ENCODE data around the gene C4orf50.
"Not testable (repeated sequence)": the region's sequence is repeated elsewhere in the genome, so short reads cannot be mapped to it uniquely, and the experiment has no call there.

Gene C4orf50

DNA sequence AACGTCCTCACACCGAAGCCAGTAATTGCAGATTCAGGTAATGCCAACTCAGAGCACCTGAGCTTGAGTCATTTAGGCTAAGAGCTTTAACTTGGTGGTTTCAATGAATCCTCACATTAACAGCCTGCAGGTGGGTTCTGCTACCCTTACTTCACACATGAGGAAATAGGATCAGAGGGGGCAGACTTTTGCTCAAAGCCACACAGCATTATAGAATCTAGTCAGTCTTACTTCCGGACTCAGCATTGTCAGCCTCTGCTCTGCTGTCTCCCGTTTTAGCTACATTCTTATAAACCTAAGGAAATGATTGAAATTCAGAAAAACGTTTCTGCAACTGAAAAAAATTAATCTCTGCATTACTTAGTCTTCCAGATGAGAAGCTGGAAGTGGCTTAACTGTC, 6.0 kb downstream of the C4orf50 start:
- no peak for DNase-seq

DNA sequence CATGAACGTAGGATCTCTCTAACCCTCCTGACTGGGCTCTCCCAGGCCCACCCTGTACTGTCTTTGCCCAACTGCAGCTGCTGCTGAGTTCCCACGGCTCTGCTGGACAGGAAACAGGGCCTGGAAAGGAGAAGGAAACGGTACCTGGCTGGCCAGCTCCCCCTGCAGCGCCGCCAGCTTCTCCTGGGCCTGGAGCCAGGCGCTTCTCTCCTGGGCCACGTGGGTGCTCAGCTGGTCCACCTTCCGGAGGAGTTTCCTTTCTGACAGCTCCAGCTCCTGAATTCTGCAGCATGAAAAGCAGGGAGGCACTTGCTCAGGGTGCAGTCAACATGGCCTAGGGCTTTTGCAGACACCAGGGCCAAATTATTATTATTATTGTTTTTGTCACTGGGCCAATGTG, 6.5 kb downstream of the C4orf50 start:
- no peak for DNase-seq

DNA sequence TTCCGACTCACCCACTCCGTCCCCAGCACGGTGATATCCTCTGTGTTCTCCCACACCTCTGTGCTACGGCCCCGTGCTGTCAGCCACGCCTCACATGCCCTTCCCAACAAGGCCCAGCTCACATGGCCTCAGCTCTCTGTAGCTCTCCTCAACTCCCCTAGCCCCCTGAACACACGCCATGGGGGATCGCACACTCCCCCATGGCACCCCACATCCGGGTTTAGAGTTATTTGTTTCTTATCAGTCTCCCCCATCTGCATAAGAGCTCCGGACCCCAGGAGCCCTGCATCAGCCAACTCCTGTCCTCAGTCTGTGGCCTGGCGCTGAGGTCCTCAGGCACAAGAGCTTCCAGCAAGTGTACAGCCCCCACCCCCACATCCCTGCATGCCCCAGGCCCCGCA, 7.0 kb downstream of the C4orf50 start:
- DNase-seq, result no peak

DNA sequence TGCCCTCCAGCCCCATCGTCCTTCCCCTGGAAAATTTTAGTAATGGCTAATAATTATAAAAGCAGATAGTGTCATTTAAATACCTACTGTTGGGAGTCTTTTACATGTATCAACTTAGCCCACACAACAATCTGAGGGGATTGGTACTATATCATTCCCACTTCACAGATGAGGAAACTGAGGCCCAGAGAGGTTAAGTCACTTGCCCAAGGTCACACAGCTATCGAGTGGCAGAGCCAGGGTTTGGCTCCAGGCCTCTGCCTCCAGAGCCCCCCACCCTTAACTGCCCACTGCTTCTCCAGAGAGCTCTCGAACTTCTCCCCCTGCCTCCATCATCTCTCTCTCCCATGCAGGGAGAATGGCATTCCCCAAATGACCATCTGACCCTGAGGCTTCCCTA, 7.4 kb downstream of the C4orf50 start:
- DNase-seq, result no peak

DNA sequence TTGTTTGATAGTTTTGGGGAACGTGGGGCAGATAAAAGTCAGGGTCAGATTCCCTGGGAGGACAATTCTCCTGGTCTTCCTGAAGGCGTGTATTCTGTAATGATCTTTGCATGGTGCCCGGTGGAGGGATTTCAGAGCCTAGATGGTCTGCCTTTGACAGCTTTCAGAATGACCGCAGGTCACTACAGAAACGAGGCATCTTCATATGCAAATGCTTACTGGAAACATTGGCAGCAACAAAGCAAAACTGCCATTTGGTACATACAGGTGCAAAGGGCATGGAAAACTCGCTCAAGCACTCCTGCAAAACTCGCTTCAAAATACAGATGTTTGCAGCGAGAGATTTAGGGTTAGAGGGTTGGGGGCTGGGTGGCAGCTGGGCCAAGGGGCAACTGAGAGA, 8.8 kb downstream of the C4orf50 start:
- DNase-seq, result no peak

DNA sequence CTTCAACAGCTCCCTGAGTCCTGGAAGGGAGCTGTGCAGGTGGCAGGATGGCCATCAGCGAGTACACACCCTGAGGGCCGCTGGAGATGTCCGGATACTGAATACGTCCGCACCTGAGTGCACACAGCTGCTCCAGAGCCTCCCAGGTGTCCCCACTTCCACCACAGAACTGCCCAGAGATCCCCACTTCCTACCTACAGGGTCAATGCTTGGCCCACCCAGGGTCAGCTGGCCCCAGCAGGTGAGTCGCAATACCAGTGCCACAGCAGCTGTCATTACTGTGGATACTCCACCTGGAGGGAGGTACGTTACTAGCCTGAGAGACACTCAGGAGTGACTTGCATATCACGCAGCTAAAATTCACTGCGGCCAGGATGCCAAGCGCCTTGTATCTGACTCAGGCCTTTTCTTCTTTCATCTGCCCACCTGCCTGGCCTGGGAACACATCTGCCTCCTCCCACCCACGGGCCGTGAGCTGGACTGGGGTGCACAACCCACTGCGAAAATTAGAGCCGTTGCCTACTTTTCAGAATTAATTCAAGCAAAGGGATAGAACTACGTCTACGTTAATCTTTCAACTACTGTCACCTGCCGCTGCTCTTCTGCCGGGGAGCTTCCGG, 9.4 kb downstream of the C4orf50 start:
- DNase-seq, result no peak

DNA sequence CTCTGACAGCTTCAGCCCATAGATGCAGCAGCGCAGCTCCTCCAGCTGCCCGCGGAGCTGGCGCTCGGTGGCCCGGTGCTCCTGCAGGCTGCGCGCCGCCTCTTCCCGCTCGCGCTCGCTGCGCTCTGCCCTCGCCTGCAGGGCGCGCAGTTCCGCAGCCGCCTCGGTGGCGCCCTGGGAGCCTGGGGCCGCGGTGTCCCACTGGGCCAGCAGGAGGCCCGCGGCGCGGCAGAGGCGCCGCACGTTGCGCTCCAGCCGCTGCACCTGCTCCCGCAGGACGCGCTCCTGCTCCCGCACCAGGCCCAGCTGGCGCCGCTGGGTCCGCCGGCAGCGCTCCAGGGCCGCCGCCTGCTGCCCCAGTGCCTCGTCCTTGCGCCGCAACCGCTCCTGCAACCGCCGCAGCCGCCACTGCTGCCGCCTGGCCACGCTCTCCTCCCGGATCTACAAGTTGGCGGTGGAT, 10.1 kb downstream of the C4orf50 start:
- no peak for DNase-seq

DNA sequence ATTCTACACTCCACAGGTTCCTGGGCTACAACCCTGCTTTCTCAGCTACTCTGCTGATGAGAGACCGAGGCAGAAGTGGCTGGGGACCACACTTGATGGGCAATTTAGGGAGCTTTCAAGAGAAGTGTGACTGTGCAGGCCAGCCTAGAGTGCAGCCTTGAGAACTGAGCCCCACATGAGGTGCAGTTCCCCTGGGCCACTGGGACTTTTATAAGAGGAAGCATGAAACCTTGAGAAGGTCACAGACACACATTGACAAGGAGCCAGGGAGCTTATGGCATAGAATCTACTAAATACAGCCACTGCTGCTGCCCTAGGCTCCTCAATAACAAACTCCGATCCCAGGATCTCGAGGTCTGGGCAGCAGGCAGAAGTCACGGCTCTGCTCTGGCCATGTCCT, 13.1 kb downstream of the C4orf50 start:
- DNase-seq, result no peak

DNA sequence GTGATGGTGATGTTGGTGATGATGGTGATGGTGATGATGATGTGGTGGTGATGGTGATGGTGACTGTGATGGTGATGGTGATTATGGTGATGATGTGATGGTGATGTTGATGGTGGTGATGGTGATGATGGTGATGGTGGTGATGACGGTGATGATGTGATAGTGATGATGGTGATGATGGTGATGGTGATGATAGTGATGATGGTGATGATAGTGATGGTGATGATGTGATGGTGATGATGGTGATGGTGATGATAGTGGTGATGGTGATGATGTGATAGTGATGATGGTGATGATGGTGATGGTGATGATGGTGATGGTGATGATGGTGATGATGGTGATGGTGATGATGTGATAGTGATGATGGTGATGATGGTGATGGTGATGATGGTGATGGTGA, 14.7 kb downstream of the C4orf50 start:
- not testable (repeated sequence) for DNase-seq

DNA sequence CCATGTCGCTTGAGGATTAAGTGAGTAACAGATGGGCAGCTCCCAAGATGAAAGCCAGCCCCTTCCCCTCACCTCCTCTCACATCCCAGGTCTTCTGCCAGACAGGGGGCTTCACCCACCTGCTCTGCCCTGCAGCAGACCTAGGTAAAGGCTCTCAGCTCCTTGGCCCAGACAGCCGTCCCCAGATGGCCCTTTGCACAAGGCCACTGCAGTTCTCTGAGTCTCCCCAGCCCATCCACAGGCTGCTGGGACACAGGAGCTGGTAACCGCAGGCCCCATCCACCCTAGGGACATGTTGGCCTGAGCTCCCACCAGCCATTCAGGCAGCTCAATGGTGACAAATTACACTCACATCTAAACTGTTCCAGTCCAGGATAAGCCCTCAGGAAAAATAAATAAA, 15.3 kb downstream of the C4orf50 start:
- DNase-seq, result no peak

DNA sequence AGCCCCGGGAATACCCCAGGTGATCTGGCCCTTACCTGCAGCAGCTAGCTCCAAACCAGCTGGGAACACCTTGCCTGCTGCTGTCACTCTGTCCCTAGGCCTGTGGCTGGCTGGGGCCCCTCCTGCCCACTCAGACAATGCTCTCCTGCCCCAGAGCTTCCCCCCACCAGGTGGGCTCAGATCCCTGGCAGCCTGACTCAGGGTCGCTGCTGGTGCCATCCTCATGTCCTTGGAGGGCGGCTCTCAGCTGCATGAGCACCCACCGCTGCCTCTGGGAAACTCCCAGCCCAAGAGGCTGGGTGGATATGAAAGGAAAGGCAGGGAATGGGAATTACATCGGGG, 15.8 kb downstream of the C4orf50 start:
- DNase-seq, result no peak

DNA sequence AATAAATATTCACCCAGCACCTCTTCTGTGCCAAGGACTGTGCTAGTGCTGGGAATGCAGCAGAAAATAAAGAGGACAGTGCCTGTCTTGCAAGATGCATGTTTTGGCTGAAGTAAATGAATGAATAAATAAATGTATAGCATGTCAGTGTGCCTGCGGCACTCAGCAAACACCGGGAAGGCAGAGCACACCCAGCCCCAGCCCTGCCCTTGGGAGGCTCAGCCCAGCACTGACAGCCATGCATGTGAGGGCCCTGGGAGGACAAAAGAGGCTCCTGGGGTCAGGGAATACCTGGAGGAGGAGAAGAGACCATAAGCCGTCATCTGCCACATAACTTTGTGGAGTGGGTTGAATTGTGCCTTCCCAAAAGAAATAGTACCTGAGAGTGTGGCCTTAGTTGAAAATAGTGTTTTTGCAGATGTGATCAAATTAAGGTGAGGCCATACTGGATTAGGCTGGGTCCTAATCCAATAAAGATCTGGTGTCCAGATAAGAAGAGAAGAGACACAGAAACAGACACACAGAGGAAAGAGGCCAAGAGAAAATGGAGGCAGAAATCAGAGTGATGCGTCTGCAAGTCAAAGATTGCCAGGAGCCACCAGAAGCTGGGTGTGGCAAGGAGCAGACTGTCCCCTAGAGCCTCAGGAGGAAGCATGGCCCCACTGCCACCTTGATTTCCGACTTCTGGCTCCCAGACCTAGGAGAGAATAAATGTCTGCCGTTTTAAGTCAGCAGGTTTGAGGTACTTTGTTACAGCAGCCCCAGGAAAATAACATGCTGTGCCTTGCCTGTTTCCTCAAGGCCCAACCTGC, 16.3 kb downstream of the C4orf50 start:
- no peak for DNase-seq

DNA sequence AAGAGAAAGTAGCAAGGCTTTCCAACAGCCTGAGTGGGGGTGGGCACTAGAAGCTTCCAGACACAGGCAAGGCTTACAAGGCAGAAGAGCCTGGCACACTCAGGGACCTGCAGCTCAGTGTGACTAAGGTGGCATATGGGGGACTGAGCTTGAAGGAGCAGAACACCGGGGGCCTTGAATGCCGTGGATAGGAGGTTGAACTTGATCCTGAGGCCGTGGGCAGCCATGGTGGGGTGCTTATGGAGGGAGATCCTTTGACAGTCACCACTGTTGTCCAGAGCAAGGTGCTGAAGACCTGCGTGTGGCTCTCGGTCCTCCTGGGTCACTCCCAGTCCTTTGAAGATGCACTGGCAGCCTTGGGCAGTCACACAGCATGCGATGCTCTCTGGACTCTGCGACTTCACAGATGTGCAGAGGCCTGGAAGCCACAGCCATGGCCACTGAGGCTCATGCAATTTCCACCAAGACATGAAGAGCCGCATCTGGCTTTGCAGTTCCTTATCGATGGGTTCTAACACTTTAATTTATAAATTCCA, 18.3 kb downstream of the C4orf50 start:
- no peak for DNase-seq

DNA sequence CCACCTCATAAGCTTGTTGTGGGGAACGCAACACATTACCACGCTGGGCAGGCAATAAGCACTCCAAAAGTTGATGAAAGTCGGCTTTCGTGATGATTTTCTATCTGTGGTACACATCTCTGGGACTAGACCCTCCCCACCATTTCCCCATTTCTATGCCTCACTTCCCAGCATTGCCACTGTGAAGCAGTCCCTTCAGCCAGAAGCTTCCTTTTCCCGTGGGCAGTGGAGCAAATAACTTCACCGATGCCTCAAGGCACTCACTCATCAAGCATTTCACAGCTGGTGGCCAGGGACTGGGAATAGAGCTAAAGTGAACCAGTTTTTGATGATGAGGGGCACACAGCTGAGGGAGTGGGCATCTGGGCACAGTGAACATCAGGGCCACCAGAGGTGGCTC, 18.9 kb downstream of the C4orf50 start:
- no peak for DNase-seq

DNA sequence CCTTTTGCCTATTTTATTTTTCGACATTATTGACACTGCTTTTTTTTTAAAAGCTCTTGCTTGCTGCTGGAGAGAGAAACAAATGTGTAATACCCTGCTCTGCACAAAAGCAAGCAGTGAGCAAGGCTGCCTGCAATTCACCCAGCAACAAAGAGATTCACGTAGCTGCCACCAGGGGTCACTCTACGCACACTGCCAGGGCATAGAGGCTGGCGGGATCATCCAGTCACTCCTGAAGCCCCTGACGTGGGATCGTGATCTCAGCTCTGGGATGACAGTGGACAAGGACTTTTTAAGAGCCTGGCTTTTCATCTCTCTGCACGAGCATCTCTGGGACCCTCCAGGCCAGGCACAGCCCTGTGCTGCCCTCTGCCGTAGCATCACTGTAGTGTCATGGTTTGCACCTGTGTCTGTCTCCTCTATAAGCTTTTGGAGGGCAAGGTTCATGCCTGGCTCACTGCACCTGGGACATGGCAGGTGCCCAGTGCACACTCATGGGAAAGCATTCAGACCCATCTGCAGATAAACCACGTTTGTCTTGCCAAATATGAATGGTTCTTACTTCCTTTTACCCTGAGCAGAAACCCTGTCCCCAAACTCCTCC, 19.8 kb downstream of the C4orf50 start:
- peak; percentile 15 to 58 for DNase-seq

DNA sequence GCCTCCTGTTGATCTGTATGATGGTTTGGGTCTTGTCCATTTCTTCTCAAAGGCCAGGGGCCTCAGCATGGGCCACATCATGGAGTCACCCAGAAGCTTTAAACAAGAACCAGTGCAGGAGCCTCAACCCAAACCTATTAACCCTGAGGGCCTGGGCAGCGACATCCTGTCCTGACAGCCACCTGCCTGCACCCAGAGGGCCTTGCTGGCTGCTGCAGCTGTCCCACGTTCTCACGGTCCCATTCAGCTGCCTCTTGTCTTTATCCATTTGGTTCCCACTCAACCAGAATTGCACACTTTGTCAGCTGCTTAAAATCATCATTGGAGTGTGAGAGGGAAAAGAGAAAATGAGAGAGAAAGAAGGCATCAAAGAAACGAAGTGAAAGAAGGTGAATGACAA, 21.6 kb downstream of the C4orf50 start:
- DNase-seq, result no peak

DNA sequence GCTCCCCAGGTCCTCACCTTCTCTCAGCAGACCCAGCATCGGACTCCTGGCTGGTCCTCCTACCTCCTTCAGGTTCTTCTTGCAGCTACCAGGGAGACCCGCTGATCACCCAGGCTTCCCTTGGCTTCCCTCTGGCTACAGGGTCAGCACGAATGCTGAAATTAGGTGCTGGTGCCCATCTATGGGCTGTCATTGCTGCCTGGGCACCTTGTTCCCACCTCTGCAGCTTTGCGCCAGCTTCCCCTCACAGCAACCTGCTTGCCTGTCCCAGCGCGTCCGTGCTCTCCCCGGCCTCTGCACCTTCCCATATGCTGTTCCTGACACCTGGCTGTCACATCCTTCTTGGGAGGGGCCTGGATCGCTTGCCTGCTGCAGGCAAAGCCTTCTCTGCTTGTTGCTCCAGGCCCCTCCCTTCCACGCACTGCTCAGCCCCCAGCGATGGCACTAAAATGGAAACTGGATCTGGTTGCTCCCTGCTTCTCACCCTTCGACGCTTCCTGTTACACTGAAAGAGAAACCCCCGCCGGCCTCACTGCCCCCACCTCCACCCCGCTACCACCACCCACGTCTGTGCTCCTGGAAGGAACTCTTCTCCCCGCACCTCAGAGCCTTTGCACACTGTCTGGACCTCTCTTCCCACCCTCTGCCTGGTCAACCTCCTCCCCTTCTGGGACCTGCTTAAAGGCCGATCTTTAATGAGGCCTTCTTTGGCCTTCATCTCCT, 22.2 kb downstream of the C4orf50 start:
- no peak for DNase-seq

DNA sequence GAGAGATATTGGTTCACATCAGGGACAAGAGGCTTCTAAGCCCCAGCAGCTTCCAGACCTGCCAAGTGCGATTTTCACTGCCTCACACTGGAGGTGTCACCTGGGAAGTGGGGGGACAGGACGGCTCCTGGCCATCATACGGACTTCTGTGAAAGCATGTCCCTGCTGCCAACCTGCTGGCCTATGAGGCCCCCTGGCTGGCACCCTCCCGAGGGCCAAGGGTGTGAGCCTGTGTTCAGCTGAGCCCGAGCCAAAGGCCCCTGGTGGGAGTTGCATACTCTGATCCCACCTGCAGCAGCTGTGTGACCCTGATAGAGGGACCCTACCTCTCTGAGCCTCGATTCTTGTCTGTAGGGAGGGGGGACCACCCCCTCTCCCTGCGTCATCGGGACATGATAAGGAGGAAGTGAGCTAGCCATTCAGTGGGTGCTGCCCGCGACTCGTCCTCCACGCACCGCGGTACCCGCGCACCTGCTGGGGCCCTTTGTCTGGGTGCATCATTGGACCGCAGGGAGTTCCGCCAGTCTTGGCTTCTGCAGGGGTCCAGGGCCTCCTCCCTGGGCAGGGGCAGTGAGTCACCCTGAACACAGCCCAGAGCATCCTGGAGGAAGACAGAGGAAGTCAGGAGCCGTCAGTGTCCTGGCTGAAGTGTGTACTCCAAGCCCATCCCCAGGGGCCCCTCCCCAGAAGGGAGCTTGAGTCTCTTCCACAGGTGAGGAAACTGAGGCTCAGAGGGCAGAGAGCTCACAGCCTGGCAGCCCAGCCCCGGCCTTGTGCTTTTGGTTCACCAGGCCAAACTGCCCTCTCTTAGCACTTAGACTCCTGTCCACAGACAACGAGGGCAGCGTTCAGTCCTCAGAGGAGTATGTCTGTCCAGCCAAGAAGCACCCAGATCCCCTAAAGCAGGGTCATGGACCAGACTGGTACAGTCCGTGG, 24.1 kb downstream of the C4orf50 start:
- no peak for DNase-seq

DNA sequence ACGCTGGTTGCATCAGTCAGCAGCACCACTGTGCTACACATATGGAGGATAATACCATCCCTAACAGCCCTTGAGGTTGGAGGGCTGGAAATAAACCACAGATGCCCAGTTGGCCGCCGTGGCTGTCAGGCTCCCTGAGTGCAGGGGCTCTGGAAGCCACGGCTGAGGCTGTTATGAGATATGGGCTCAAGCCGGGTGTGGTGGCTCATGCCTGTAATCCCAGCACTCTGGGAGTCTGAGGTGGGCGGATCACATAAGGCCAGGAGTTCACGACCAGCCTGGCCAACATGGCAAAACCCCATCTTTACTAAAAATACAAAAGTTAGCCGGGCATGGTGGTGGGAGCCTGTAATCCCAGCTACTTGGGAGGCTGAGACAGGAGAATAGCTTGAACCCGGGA, 24.9 kb downstream of the C4orf50 start:
- DNase-seq, result not testable (repeated sequence)

DNA sequence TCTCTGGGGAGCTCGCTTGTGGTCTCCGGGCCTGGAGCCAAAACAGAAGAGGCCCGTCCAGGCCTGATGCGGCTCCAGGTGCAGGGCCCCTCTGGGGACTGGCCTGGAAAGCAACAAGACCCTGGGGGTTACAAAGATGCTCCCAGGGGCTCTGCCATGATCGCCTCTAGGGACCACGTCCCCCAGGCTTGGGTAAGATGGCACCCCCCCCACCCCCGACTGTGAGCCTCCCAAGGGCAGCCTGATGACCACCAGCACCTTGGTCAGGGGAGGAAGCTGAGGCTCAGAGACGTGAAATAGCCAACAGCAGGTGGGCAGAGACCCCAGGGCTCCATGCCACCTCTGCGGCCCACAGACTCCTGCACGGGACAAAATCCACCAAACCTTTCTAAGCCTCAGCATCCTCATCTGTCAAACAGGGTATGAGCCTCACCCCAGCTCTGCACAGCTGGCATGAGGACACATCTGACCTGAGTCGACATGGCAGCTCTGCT, 25.4 kb downstream of the C4orf50 start:
- no peak for DNase-seq

DNA sequence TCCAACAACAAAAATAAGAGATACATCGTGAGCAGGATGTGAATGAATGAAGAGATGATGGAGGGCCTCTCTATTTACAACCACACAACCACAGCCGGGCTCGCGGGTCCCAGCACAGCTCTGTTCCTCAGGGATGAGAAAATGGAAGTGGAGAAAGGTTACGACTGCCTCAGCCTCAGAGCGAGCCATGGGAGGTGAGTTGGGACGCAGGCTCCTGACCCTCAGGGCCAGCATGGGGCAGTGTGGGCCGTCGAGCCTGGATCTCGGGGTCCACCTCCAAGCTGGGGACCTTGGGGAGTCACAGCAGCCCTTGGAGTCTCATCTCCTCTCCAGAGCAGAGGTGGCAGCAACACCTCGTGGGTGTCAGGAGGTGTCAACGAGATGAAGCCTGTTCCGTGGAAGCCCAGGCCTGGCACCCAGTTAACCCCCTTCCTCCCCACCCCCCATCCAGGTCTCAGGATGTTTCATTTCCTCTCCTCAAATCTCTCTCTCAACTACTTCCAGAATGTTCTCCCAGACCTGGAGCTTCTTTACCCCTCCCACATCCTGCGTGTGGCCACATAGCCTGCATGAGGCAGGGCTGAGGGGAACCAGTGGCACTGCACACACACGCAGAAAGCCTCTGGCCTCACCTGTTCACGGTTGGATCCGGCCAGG, 25.9 kb downstream of the C4orf50 start:
- DNase-seq, result no peak
